Suprapubic skin (tissue), 3 donors: ENCODE measurements around the gene TMC4.

Experiments used
- EP300 ChIP-seq: sonication (generic); formaldehyde crosslinking; IDR thresholded peaks from one replicate; pipeline ENCODE4 v1.6.1; 2017; ENCODE audit warnings: antibody characterized with exemption
- POLR2A ChIP-seq, 2 donors: fragments of 450-650 bp; IDR thresholded peaks; one replicate each; pipeline ENCODE4 v1.6.1; 2017; ENCODE audit warnings: antibody characterized with exemption in 2 of 2, mild to moderate bottlenecking in 2 of 2, moderate library complexity in 2 of 2
- TF ChIP-seq, protein P1 (sequence below), 2 donors: fragments of 200-600 bp in 1 of 2; fragments of 450-650 bp in 1 of 2; sonication (generic) in 1 of 2; IDR thresholded peaks; one replicate each; pipeline ENCODE4 v1.5.1; 2016 to 2019; ENCODE audit warnings: antibody characterized with exemption in 2 of 2, mild to moderate bottlenecking in 1 of 2, moderate library complexity in 1 of 2

GRCh38 chr19:54160182-54160811 is 12.7 kb downstream of the TMC4 start:
- TF ChIP-seq, protein P1, sequence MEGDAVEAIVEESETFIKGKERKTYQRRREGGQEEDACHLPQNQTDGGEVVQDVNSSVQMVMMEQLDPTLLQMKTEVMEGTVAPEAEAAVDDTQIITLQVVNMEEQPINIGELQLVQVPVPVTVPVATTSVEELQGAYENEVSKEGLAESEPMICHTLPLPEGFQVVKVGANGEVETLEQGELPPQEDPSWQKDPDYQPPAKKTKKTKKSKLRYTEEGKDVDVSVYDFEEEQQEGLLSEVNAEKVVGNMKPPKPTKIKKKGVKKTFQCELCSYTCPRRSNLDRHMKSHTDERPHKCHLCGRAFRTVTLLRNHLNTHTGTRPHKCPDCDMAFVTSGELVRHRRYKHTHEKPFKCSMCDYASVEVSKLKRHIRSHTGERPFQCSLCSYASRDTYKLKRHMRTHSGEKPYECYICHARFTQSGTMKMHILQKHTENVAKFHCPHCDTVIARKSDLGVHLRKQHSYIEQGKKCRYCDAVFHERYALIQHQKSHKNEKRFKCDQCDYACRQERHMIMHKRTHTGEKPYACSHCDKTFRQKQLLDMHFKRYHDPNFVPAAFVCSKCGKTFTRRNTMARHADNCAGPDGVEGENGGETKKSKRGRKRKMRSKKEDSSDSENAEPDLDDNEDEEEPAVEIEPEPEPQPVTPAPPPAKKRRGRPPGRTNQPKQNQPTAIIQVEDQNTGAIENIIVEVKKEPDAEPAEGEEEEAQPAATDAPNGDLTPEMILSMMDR (IDR thresholded peaks at IDR 0.05), result no peak
- TF ChIP-seq POLR2A (IDR thresholded peaks at IDR 0.05) (no peak), EP300 (no peak)
